SK-N-MC (cell line): ENCODE data around the gene VMP1.

Source experiments
- EZH2 ChIP-seq: fragments of 200-600 bp; sonication (generic); IDR thresholded peaks from one replicate; pipeline ENCODE4 v1.6.1; 2017; ENCODE audit warnings: antibody characterized with exemption
- FOXP2 ChIP-seq: optimal IDR thresholded peaks from 2 replicates; pipeline ENCODE3; 2011; ENCODE audit warnings: mild to moderate bottlenecking, moderate library complexity; ENCODE audit not compliant: insufficient read depth; ENCODE audit errors: extremely low read length, control extremely low read depth
- POLR2AphosphoS5 ChIP-seq: IDR thresholded peaks from 2 replicates; pipeline ENCODE4 v1.6.1; 2012; ENCODE audit warnings: mild to moderate bottlenecking, low read depth, low read length, borderline replicate concordance

GRCh38 chr17:59796138-59796537, 88.7 kb downstream of the VMP1 start:
- TF ChIP-seq EZH2 (no peak), POLR2AphosphoS5 (no peak), FOXP2 (no peak)
